Neuronal stem cell (in vitro differentiated cells): ENCODE measurements around the gene PLXNA4.

Source experiments
- DNase-seq: peaks from one replicate; pipeline ENCODE4 v3.0.0-alpha.2; 2013; ENCODE audit warnings: low spot score
- H2AFZ ChIP-seq: one replicate; pipeline ENCODE4 v1.6.1; 2013; ENCODE audit warnings: mild to moderate bottlenecking, low read length, inconsistent platforms
- H2AK5ac ChIP-seq: 2 replicates; pipeline ENCODE4 v1.6.1; 2013; ENCODE audit warnings: low read depth, mild to moderate bottlenecking, inconsistent platforms, low read length, moderate library complexity, mixed read lengths
- H2BK120ac ChIP-seq: 2 replicates; pipeline ENCODE4 v1.6.1; 2013; ENCODE audit warnings: low read depth, mild to moderate bottlenecking, inconsistent platforms, low read length, moderate library complexity, mixed read lengths
- H2BK12ac ChIP-seq: one replicate; pipeline ENCODE4 v1.6.1; 2013; ENCODE audit warnings: low read length, inconsistent platforms
- H2BK15ac ChIP-seq: 2 replicates; pipeline ENCODE4 v1.6.1; 2013; ENCODE audit warnings: mild to moderate bottlenecking, low read length, inconsistent platforms, mixed read lengths
- H2BK5ac ChIP-seq: one replicate; pipeline ENCODE4 v1.6.1; 2013; ENCODE audit warnings: inconsistent platforms, mild to moderate bottlenecking, low read length, moderate library complexity
- H3K14ac ChIP-seq: one replicate; pipeline ENCODE4 v1.6.1; 2013; ENCODE audit warnings: low read length, inconsistent platforms
- H3K18ac ChIP-seq: 2 replicates; pipeline ENCODE4 v1.6.1; 2013; ENCODE audit warnings: low read length, inconsistent platforms
- H3K23ac ChIP-seq: 2 replicates; pipeline ENCODE4 v1.6.1; 2013; ENCODE audit warnings: low read depth, mild to moderate bottlenecking, mixed read lengths, low read length, inconsistent platforms; ENCODE audit not compliant: poor library complexity
- H3K27ac ChIP-seq: replicated peaks from 3 replicates; pipeline ENCODE4 v1.5.1; 2013; ENCODE audit warnings: low read length, inconsistent platforms
- H3K27me3 ChIP-seq, 3 experiments: 2 replicates each; pipeline ENCODE4 v1.6.1; 2013; ENCODE audit warnings: low read length in 3 of 3, mild to moderate bottlenecking in 2 of 3, inconsistent platforms in 1 of 3, low read depth in 1 of 3, mixed read lengths in 1 of 3, moderate library complexity in 1 of 3; ENCODE audit not compliant: control insufficient read depth in 3 of 3, insufficient read depth in 3 of 3
- H3K36me3 ChIP-seq, 2 donors: replicated peaks in 1 of 2; 2 replicates each; pipeline ENCODE4 v1.6.1; 2013; ENCODE audit warnings: low read length in 2 of 2; ENCODE audit not compliant: control insufficient read depth in 2 of 2, insufficient read depth in 2 of 2
- H3K4ac ChIP-seq: 2 replicates; pipeline ENCODE4 v1.6.1; 2013; ENCODE audit warnings: inconsistent platforms, mild to moderate bottlenecking, low read length, moderate library complexity
- H3K4me1 ChIP-seq, 2 donors: 1 replicate in 1 of 2; 2 replicates in 1 of 2; pipeline ENCODE4 v1.6.1; 2013; ENCODE audit warnings: low read length in 2 of 2, low read depth in 1 of 2; ENCODE audit not compliant: control insufficient read depth in 2 of 2, insufficient read depth in 1 of 2
- H3K4me2 ChIP-seq: one replicate; pipeline ENCODE4 v1.6.1; 2013; ENCODE audit warnings: mild to moderate bottlenecking, low read length, inconsistent platforms; ENCODE audit not compliant: insufficient read depth, poor library complexity, severe bottlenecking
- H3K4me3 ChIP-seq, 2 donors: 2 replicates each; pipeline ENCODE4 v1.5.1; 2013; ENCODE audit warnings: low read length in 2 of 2, mild to moderate bottlenecking in 2 of 2, inconsistent platforms in 1 of 2, moderate library complexity in 1 of 2
- H3K79me1 ChIP-seq: one replicate; pipeline ENCODE4 v1.6.1; 2013; ENCODE audit warnings: low read depth, mild to moderate bottlenecking, inconsistent platforms, low read length, moderate library complexity
- H3K9ac ChIP-seq: one replicate; pipeline ENCODE4 v1.6.1; 2013; ENCODE audit warnings: mild to moderate bottlenecking, low read depth, low read length, inconsistent platforms; ENCODE audit not compliant: poor library complexity
- H3K9me3 ChIP-seq, 2 donors: replicated peaks in 1 of 2; 2 replicates each; pipeline versions ENCODE3 to v1.6.1; 2013; ENCODE audit warnings: low read length in 2 of 2, mild to moderate bottlenecking in 2 of 2, inconsistent platforms in 1 of 2, low read depth in 1 of 2, mixed read lengths in 1 of 2, moderate library complexity in 1 of 2; ENCODE audit not compliant: control insufficient read depth in 2 of 2, insufficient read depth in 1 of 2
- H4K8ac ChIP-seq: one replicate; pipeline ENCODE4 v1.6.1; 2013; ENCODE audit warnings: low read depth, mild to moderate bottlenecking, inconsistent platforms, low read length, moderate library complexity
- H4K91ac ChIP-seq: one replicate; pipeline ENCODE4 v1.6.1; 2013; ENCODE audit warnings: low read length, low read depth, mild to moderate bottlenecking, inconsistent platforms; ENCODE audit not compliant: poor library complexity
- WGBS, 2 donors: extraction: QIAGEN DNeasy Blood & Tissue Kit; methylation state at CpG; one replicate each; pipeline ENCODE4 v1.1.7; 2013; ENCODE audit warnings: missing lambda C conversion rate in 2 of 2, mixed read lengths in 1 of 2; ENCODE audit not compliant: insufficient read length in 2 of 2, insufficient replicate concordance in 1 of 2; ENCODE audit errors: extremely low coverage in 2 of 2; 5-methylcytosine and 5-hydroxymethylcytosine counted together

PLXNA4 gene

GRCh38 chr7:132619967-132620366, 43.7 kb upstream of the PLXNA4 start:
- Histone ChIP-seq H3K18ac (no peak overlapping the region), H2AK5ac (no peak overlapping the region), H2BK120ac (no peak overlapping the region), H3K27ac (no peak overlapping the region), H3K23ac (no peak overlapping the region), H3K27me3 (peaks cover 0 to 5% (median 4%) of the 10 kb centered on the region in 3 experiments), H2BK15ac (no peak overlapping the region), H3K14ac (no peak overlapping the region), H3K36me3 (no peaks in the 10 kb centered on the region), H3K79me1 (no peaks in the 10 kb centered on the region), H2BK12ac (no peak overlapping the region), H3K4me3 (no peak overlapping the region), H3K9me3 (peaks cover 0 to 4% of the 10 kb centered on the region in 2 donors), H3K4me1 (peaks cover 0 to 7% of the 10 kb centered on the region in 2 donors), H3K4me2 (no peak overlapping the region), H4K91ac (no peak overlapping the region), H2BK5ac (no peak overlapping the region), H3K9ac (no peak overlapping the region), H3K4ac (no peak overlapping the region), H2AFZ (no peak overlapping the region), H4K8ac (no peak overlapping the region)
- no CpG with 5 or more reads among the region's 6 CpGs for WGBS, 2 donors
- DNase-seq = no peak

- H3K27ac ChIP-seq = no peak overlapping the region
- DNase-seq = no peak
Observed at GRCh38 chr7:132618956-132619305, 42.7 kb upstream of the PLXNA4 start.

DNA sequence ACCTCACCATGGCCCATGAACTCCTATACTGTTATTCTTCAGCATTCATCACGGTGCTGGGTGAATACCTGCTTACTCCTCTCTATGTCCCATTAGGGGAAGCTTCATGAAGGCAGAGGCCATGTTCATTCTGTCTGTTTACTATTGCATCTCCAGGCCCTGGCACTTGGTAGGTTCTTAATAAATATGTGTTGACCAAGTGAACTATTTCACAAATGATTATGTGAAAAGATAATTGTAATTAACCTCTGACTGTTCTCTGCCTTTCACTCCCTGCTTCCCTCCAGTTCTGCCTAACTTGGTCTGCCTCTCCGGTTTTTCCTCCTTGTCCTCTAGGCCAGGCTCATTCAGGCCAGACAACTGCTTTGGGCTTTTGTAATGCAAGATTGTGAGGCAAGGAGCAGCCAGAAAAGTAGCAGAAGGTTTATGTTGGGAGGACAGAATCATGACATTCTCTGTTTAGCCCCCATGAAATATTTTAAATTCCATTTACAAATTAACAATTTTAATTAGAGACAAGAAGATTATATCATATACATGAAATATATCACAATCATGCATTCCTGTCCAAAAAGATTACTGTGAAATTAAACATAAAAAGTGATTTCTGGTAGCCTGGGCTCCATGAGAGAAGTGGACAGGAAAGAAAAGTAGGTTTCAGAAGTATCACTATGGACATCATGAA, 42.1 kb upstream of the PLXNA4 start:
- Histone ChIP-seq H3K36me3 (no peaks in the 10 kb centered on the region), H3K23ac (no peak overlapping the region), H3K4ac (no peak overlapping the region), H2AFZ (no peak overlapping the region), H3K4me1 (peaks cover 0 to 13% of the 10 kb centered on the region in 2 donors), H2BK120ac (no peak overlapping the region), H3K79me1 (no peaks in the 10 kb centered on the region), H3K4me2 (no peak overlapping the region), H2AK5ac (no peak overlapping the region), H3K14ac (no peak overlapping the region), H3K9ac (no peak overlapping the region), H3K27ac (no peak overlapping the region), H4K91ac (no peak overlapping the region), H2BK12ac (no peak overlapping the region), H3K18ac (no peak overlapping the region), H2BK5ac (no peak overlapping the region), H3K9me3 (peaks cover 0 to 4% of the 10 kb centered on the region in 2 donors), H3K27me3 (peaks cover 0 to 5% (median 4%) of the 10 kb centered on the region in 3 experiments), H2BK15ac (no peak overlapping the region), H3K4me3 (no peak overlapping the region), H4K8ac (no peak overlapping the region)
- DNase-seq = no peak
- WGBS, 2 donors = no CpG with 5 or more reads among the region's 2 CpGs

More at GRCh38 chr7:132618956-132619305, 42.7 kb upstream of the PLXNA4 start:
- Histone ChIP-seq H3K18ac (no peak overlapping the region), H3K9me3 (peaks cover 0 to 4% of the 10 kb centered on the region in 2 donors), H3K14ac (no peak overlapping the region), H3K4ac (no peak overlapping the region), H3K36me3 (no peaks in the 10 kb centered on the region), H3K9ac (no peak overlapping the region), H4K8ac (no peak overlapping the region), H3K4me1 (peaks cover 0 to 13% of the 10 kb centered on the region in 2 donors), H2AK5ac (no peak overlapping the region), H2AFZ (no peak overlapping the region), H4K91ac (no peak overlapping the region), H3K79me1 (no peaks in the 10 kb centered on the region), H2BK12ac (no peak overlapping the region), H3K4me3 (no peak overlapping the region), H3K23ac (no peak overlapping the region), H2BK120ac (no peak overlapping the region), H3K4me2 (no peak overlapping the region), H2BK5ac (no peak overlapping the region), H2BK15ac (no peak overlapping the region), H3K27me3 (peaks cover 0 to 5% (median 4%) of the 10 kb centered on the region in 3 experiments)
- WGBS, 2 donors = no CpG with 5 or more reads among the region's 2 CpGs

- peak overlapping the region; percentile 88 for H3K18ac ChIP-seq
- WGBS, 2 donors = no CpG with 5 or more reads among the region's 25 CpGs
Observed at GRCh38 chr7:132614428-132615318, 38.4 kb upstream of the PLXNA4 start.

More at GRCh38 chr7:132614428-132615318, 38.4 kb upstream of the PLXNA4 start:
- H2BK5ac ChIP-seq = no peak overlapping the region
- H4K8ac ChIP-seq = no peak overlapping the region
- DNase-seq = peak; percentile 9
- peaks cover 0 to 5% (median 4%) of the 10 kb centered on the region in 3 experiments for H3K27me3 ChIP-seq
- no peaks in the 10 kb centered on the region for H3K36me3 ChIP-seq
- H3K4ac ChIP-seq = no peak overlapping the region
- peak overlapping the region; percentile 39 for H3K4me2 ChIP-seq
- no peak overlapping the region for H3K23ac ChIP-seq
- H3K4me3 ChIP-seq = no peak overlapping the region
- H3K9me3 ChIP-seq = peaks cover 0 to 4% of the 10 kb centered on the region in 2 donors
- peak overlapping the region; percentile 81 for H2AFZ ChIP-seq
- H2BK12ac ChIP-seq = no peak overlapping the region
- no peak overlapping the region for H3K14ac ChIP-seq
- no peaks in the 10 kb centered on the region for H3K79me1 ChIP-seq
- H2BK15ac ChIP-seq = no peak overlapping the region
- peak overlapping the region; percentile 35 for H2AK5ac ChIP-seq
- H4K91ac ChIP-seq = no peak overlapping the region
- H3K9ac ChIP-seq = peak overlapping the region; percentile 9
- no peak overlapping the region for H2BK120ac ChIP-seq
- peaks cover 0 to 13% of the 10 kb centered on the region in 2 donors for H3K4me1 ChIP-seq
- H3K27ac ChIP-seq = no peak overlapping the region
